ENCODE results near the gene LGALS7B. TPM values are rescaled to one million over a fixed set of nuclear protein-coding genes. Genes with fewer than 3 reads are reported as not detected.
A peak's percentile ranks its signal among the peaks of the same experiment; 100 is the strongest.
"Not testable (repeated sequence)": the region's sequence is repeated elsewhere in the genome, so short reads cannot be mapped to it uniquely, and the experiment has no call there.

LGALS7B gene
- polyA plus RNA-seq, 1 donor: 3.6 TPM

- H3K36me3 ChIP-seq (ENCODE audit: control insufficient read depth, insufficient read depth, low read length): no peaks in the 10 kb centered on the region
- WGBS (ENCODE audit: insufficient coverage, low lambda C conversion rate): no CpG with 5 or more reads among the region's 6 CpGs
- no peak for DNase-seq
- H3K27ac ChIP-seq (ENCODE audit: low read length): no peak overlapping the region
- no peaks in the 10 kb centered on the region for H3K4me1 ChIP-seq (ENCODE audit: control insufficient read depth, insufficient read depth, low read length)
- no peaks in the 10 kb centered on the region for H3K27me3 ChIP-seq (ENCODE audit: control insufficient read depth, insufficient read depth, low read length)
- H3K4me3 ChIP-seq (ENCODE audit: low read length): no peak overlapping the region
- H3K9me3 ChIP-seq (ENCODE audit: control insufficient read depth, low read depth, low read length): no peaks in the 10 kb centered on the region
Observed at GRCh38 chr19:38744874-38745273, 44.1 kb upstream of the LGALS7B start.

DNA sequence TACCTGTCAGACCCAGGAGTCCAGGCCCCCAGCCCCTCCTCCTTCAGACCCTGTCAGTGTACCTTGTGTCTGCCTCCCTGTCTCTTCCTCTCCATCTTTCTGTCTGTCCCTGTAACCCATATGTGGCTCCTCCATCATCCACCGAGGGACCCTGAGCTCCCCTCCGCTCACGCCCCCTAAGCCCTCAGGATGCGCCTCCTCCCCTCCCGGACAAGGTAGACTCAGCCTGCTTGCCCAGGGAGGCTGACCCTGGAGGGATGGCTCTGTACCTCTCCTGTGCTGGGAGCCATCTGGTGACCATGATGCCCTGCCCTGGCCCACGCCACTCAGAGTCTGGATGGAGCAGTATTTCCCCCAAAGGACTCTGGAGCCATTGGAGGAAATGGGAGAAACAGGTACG is 43.7 kb upstream of the LGALS7B start:
- H3K27me3 ChIP-seq (ENCODE audit: control insufficient read depth, insufficient read depth, low read length): no peaks in the 10 kb centered on the region
- H3K36me3 ChIP-seq (ENCODE audit: control insufficient read depth, insufficient read depth, low read length): no peaks in the 10 kb centered on the region
- H3K27ac ChIP-seq (ENCODE audit: low read length): no peak overlapping the region
- H3K9me3 ChIP-seq (ENCODE audit: control insufficient read depth, low read depth, low read length): no peaks in the 10 kb centered on the region
- WGBS (ENCODE audit: insufficient coverage, low lambda C conversion rate): no CpG with 5 or more reads among the region's 7 CpGs
- H3K4me1 ChIP-seq (ENCODE audit: control insufficient read depth, insufficient read depth, low read length): no peaks in the 10 kb centered on the region
- DNase-seq: no peak
- no peak overlapping the region for H3K4me3 ChIP-seq (ENCODE audit: low read length)

GRCh38 chr19:38753783-38754182 is 35.2 kb upstream of the LGALS7B start:
- H3K4me3 ChIP-seq (ENCODE audit: low read length); H3K4me1 ChIP-seq (ENCODE audit: control insufficient read depth, insufficient read depth, low read length); H3K36me3 ChIP-seq (ENCODE audit: control insufficient read depth, insufficient read depth, low read length); DNase-seq; H3K9me3 ChIP-seq (ENCODE audit: control insufficient read depth, low read depth, low read length); H3K27me3 ChIP-seq (ENCODE audit: control insufficient read depth, insufficient read depth, low read length); H3K27ac ChIP-seq (ENCODE audit: low read length): not testable (repeated sequence)
- WGBS (ENCODE audit: insufficient coverage, low lambda C conversion rate): 36% methylated on average over 1 of the region's 3 CpGs

DNA sequence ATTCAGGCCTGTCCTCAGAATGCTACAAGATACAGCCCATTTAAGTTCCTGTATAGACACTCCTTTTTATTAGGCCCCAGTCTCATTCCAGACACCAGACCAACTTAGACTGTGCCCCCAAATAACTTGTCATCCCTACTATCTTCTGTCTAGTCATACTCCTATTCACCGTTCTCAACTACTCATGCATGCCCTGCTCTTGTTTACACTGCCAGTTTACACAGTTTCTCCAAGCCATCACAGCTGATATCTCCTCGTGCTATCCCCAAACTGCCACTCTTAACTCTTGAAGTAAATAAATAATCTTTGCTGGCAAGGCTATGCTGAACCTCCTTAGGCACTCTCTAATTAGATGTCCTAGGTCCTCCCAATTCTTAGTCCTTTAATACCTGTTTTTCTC is 34.8 kb upstream of the LGALS7B start:
- no CpG with 5 or more reads among the region's 2 CpGs for WGBS (ENCODE audit: insufficient coverage, low lambda C conversion rate)
- H3K9me3 ChIP-seq (ENCODE audit: control insufficient read depth, low read depth, low read length); H3K36me3 ChIP-seq (ENCODE audit: control insufficient read depth, insufficient read depth, low read length); H3K4me1 ChIP-seq (ENCODE audit: control insufficient read depth, insufficient read depth, low read length); H3K27ac ChIP-seq (ENCODE audit: low read length); H3K4me3 ChIP-seq (ENCODE audit: low read length); DNase-seq; H3K27me3 ChIP-seq (ENCODE audit: control insufficient read depth, insufficient read depth, low read length): not testable (repeated sequence)

GRCh38 chr19:38759590-38760003 is 29.4 kb upstream of the LGALS7B start:
- WGBS (ENCODE audit: insufficient coverage, low lambda C conversion rate): 80% methylated on average over 1 of the region's 10 CpGs
- no peaks in the 10 kb centered on the region for H3K36me3 ChIP-seq (ENCODE audit: control insufficient read depth, insufficient read depth, low read length)

DNA sequence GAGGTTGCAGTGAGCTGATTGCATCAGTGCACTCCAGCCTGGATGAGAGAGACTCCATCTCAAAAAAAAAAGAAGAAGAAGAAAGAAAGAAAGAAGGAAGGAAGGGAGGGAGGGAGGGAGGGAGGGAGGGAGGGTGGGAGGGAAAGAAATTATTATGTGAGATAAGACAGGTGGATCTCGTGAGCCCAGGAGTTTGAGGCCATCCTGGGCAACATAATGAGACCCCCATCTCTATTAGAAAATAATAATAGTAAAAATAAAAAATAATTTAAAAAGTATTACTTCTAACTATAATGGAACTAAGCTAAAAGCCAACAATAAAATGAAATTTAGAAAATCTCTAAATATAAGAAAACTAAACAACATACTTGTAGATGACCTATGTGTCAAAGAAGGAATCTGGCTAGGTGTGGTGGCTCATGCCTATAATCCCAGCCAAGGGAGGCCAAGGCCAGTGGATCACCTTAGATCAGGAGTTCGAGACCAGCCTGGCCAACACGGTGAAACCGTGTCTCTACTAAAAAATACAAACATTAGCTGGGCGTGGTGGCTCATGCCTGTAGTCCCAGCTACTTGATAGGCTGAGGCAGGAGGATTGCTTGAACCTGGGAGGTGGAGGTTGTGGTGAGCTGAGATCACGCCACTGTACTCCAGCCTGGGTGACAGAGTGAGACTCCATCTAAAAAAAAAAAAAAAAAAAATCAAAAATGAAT is 28.0 kb upstream of the LGALS7B start:
- no CpG with 5 or more reads among the region's 6 CpGs for WGBS (ENCODE audit: insufficient coverage, low lambda C conversion rate)
- H3K27ac ChIP-seq (ENCODE audit: low read length): peak overlapping the region; percentile 21

More at GRCh38 chr19:38759590-38760003, 29.4 kb upstream of the LGALS7B start:
- H3K27me3 ChIP-seq (ENCODE audit: control insufficient read depth, insufficient read depth, low read length): no peaks in the 10 kb centered on the region
- H3K4me1 ChIP-seq (ENCODE audit: control insufficient read depth, insufficient read depth, low read length): peaks cover 18% of the 10 kb centered on the region
- DNase-seq: peak; percentile 72 to 86
- H3K4me3 ChIP-seq (ENCODE audit: low read length): no peak overlapping the region
- H3K9me3 ChIP-seq (ENCODE audit: control insufficient read depth, low read depth, low read length): no peaks in the 10 kb centered on the region
- H3K27ac ChIP-seq (ENCODE audit: low read length): peak overlapping the region; percentile 84

DNA sequence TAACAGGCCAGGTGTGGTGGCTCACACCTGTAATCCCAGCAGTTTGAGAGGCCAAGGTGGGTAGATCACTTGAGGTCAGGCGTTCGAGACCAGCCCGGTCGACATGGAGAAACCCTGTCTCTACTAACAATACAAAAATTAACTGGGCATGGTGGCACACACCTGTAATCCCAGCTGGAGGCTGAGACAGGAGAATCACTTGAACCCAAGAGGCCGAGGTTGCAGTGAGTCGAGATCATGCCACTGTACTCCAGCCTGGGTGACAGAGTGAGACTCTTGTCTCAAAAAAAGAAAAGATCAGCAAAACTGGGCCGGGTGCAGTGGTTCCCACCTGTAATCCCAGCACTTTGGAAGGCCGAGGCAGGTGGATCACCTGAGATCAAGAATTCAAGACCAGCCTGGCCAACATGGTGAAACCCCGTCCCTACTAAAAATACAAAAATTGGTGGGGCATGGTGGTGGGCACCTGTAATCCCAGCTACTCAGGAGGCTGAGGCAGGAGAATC is 27.1 kb upstream of the LGALS7B start:
- peak overlapping the region; percentile 88 for H3K27ac ChIP-seq (ENCODE audit: low read length)

More for the DNA sequence above, 28.0 kb upstream of the LGALS7B start:
- H3K27me3 ChIP-seq (ENCODE audit: control insufficient read depth, insufficient read depth, low read length); H3K4me3 ChIP-seq (ENCODE audit: low read length); DNase-seq; H3K9me3 ChIP-seq (ENCODE audit: control insufficient read depth, low read depth, low read length); H3K36me3 ChIP-seq (ENCODE audit: control insufficient read depth, insufficient read depth, low read length): not testable (repeated sequence)
- peaks cover 20% of the 10 kb centered on the region for H3K4me1 ChIP-seq (ENCODE audit: control insufficient read depth, insufficient read depth, low read length)

GRCh38 chr19:38763795-38764220 is 25.2 kb upstream of the LGALS7B start:
- Histone ChIP-seq H3K9me3 (ENCODE audit: control insufficient read depth, low read depth, low read length) (no peaks in the 10 kb centered on the region), H3K36me3 (ENCODE audit: control insufficient read depth, insufficient read depth, low read length) (no peaks in the 10 kb centered on the region), H3K27ac (ENCODE audit: low read length) (peak overlapping the region; percentile 88), H3K4me3 (ENCODE audit: low read length) (no peak overlapping the region), H3K27me3 (ENCODE audit: control insufficient read depth, insufficient read depth, low read length) (no peaks in the 10 kb centered on the region), H3K4me1 (ENCODE audit: control insufficient read depth, insufficient read depth, low read length) (peaks cover 20% of the 10 kb centered on the region)
- no CpG with 5 or more reads among the region's 3 CpGs for WGBS (ENCODE audit: insufficient coverage, low lambda C conversion rate)
- peak; percentile 40 to 81 for DNase-seq

More for the DNA sequence above, 27.1 kb upstream of the LGALS7B start:
- not testable (repeated sequence) for H3K27me3 ChIP-seq (ENCODE audit: control insufficient read depth, insufficient read depth, low read length); H3K9me3 ChIP-seq (ENCODE audit: control insufficient read depth, low read depth, low read length); H3K36me3 ChIP-seq (ENCODE audit: control insufficient read depth, insufficient read depth, low read length); H3K4me3 ChIP-seq (ENCODE audit: low read length); DNase-seq
- WGBS (ENCODE audit: insufficient coverage, low lambda C conversion rate): no CpG with 5 or more reads among the region's 9 CpGs
- H3K4me1 ChIP-seq (ENCODE audit: control insufficient read depth, insufficient read depth, low read length): peaks cover 20% of the 10 kb centered on the region

GRCh38 chr19:38765214-38765613 is 23.8 kb upstream of the LGALS7B start:
- Histone ChIP-seq H3K9me3 (ENCODE audit: control insufficient read depth, low read depth, low read length) (peaks cover 4% of the 10 kb centered on the region), H3K36me3 (ENCODE audit: control insufficient read depth, insufficient read depth, low read length) (no peaks in the 10 kb centered on the region), H3K27ac (ENCODE audit: low read length) (no peak overlapping the region), H3K27me3 (ENCODE audit: control insufficient read depth, insufficient read depth, low read length) (no peaks in the 10 kb centered on the region), H3K4me1 (ENCODE audit: control insufficient read depth, insufficient read depth, low read length) (peaks cover 22% of the 10 kb centered on the region), H3K4me3 (ENCODE audit: low read length) (no peak overlapping the region)
- no peak for DNase-seq
- 94% methylated on average over 2 of the region's 2 CpGs for WGBS (ENCODE audit: insufficient coverage, low lambda C conversion rate)

GRCh38 chr19:38766276-38767047 is 22.5 kb upstream of the LGALS7B start:
- WGBS (ENCODE audit: insufficient coverage, low lambda C conversion rate): 80% methylated on average over 1 of the region's 10 CpGs
- peaks cover 22% of the 10 kb centered on the region for H3K4me1 ChIP-seq (ENCODE audit: control insufficient read depth, insufficient read depth, low read length)
- H3K27me3 ChIP-seq (ENCODE audit: control insufficient read depth, insufficient read depth, low read length): no peaks in the 10 kb centered on the region
- no peak overlapping the region for H3K4me3 ChIP-seq (ENCODE audit: low read length)
- H3K36me3 ChIP-seq (ENCODE audit: control insufficient read depth, insufficient read depth, low read length): no peaks in the 10 kb centered on the region
- peaks cover 4% of the 10 kb centered on the region for H3K9me3 ChIP-seq (ENCODE audit: control insufficient read depth, low read depth, low read length)
- no peak overlapping the region for H3K27ac ChIP-seq (ENCODE audit: low read length)
- DNase-seq: no peak

Measured in large intestine (tissue), 3 donors.